H9 (cell line): ENCODE results near the gene ITGB6. TPM values are rescaled to one million over a fixed set of nuclear protein-coding genes. Genes with fewer than 3 reads are reported as not detected.

Experiments
- DNase-seq: peaks from one replicate; pipeline ENCODE4 v3.0.0-alpha.2; 2017
- H2AFZ ChIP-seq: one replicate; pipeline ENCODE4 v1.6.1; 2013; ENCODE audit warnings: mild to moderate bottlenecking, low read length, control low read depth, moderate library complexity
- H2AK5ac ChIP-seq: 2 replicates; pipeline ENCODE4 v1.6.1; 2013; ENCODE audit warnings: low read length, control low read depth, mixed read lengths; ENCODE audit not compliant: insufficient read length
- H2BK120ac ChIP-seq: one replicate; pipeline ENCODE4 v1.6.1; 2013; ENCODE audit warnings: low read depth, mild to moderate bottlenecking, low read length, control low read depth, inconsistent platforms; ENCODE audit not compliant: poor library complexity, severe bottlenecking
- H2BK12ac ChIP-seq: 2 replicates; pipeline ENCODE4 v1.6.1; 2013; ENCODE audit warnings: low read length, control low read depth, mixed read lengths, low read depth; ENCODE audit not compliant: insufficient read length
- H2BK15ac ChIP-seq: 2 replicates; pipeline ENCODE4 v1.6.1; 2013; ENCODE audit warnings: low read depth, low read length, control low read depth
- H2BK20ac ChIP-seq: one replicate; pipeline ENCODE4 v1.6.1; 2013; ENCODE audit warnings: low read depth, mild to moderate bottlenecking, low read length, control low read depth, inconsistent platforms; ENCODE audit not compliant: poor library complexity, severe bottlenecking
- H2BK5ac ChIP-seq: 2 replicates; pipeline ENCODE4 v1.6.1; 2013; ENCODE audit warnings: low read length, control low read depth, mixed read lengths; ENCODE audit not compliant: insufficient read length
- H3K14ac ChIP-seq: 2 replicates; pipeline ENCODE4 v1.6.1; 2013; ENCODE audit warnings: low read length, control low read depth; ENCODE audit not compliant: insufficient read depth
- H3K18ac ChIP-seq: 2 replicates; pipeline ENCODE4 v1.6.1; 2013; ENCODE audit warnings: low read depth, mild to moderate bottlenecking, mixed read lengths, low read length, control low read depth; ENCODE audit not compliant: insufficient read length
- H3K23ac ChIP-seq: 2 replicates; pipeline ENCODE4 v1.6.1; 2013; ENCODE audit warnings: low read length, control low read depth, mixed read lengths, low read depth; ENCODE audit not compliant: insufficient read length
- H3K23me2 ChIP-seq: 2 replicates; pipeline ENCODE4 v1.6.1; 2013; ENCODE audit warnings: low read depth, mild to moderate bottlenecking, mixed read lengths, low read length, control low read depth; ENCODE audit not compliant: insufficient read length, poor library complexity, severe bottlenecking
- H3K27ac ChIP-seq: 2 replicates; pipeline ENCODE4 v1.5.1; 2013; ENCODE audit warnings: low read length, control low read depth, mixed read lengths, low read depth; ENCODE audit not compliant: insufficient read length
- H3K27me3 ChIP-seq: 2 replicates; pipeline ENCODE4 v1.6.1; 2013; ENCODE audit warnings: low read length, control low read depth, inconsistent platforms; ENCODE audit not compliant: insufficient read depth
- H3K4ac ChIP-seq: 2 replicates; pipeline ENCODE4 v1.6.1; 2013; ENCODE audit warnings: low read depth, mild to moderate bottlenecking, control low read depth, inconsistent platforms, low read length, moderate library complexity
- H3K4me1 ChIP-seq: 2 replicates; pipeline ENCODE4 v1.6.1; 2013; ENCODE audit warnings: low read length, control low read depth, inconsistent platforms; ENCODE audit not compliant: insufficient read depth
- H3K4me2 ChIP-seq: 2 replicates; pipeline ENCODE4 v1.6.1; 2013; ENCODE audit warnings: low read length, control low read depth, mixed read lengths; ENCODE audit not compliant: insufficient read length, insufficient read depth
- H3K56ac ChIP-seq: 2 replicates; pipeline ENCODE4 v1.6.1; 2013; ENCODE audit warnings: low read depth, mild to moderate bottlenecking, mixed read lengths, low read length, control low read depth; ENCODE audit not compliant: insufficient read length
- H3K79me1 ChIP-seq: 2 replicates; pipeline ENCODE4 v1.6.1; 2013; ENCODE audit warnings: low read depth, mild to moderate bottlenecking, moderate library complexity, low read length, control low read depth, inconsistent platforms; ENCODE audit not compliant: insufficient read depth, poor library complexity, severe bottlenecking
- H3K79me2 ChIP-seq: 2 replicates; pipeline ENCODE4 v1.6.1; 2013; ENCODE audit warnings: low read length, control low read depth, inconsistent platforms; ENCODE audit not compliant: insufficient read depth
- H3K9ac ChIP-seq: 2 replicates; pipeline ENCODE4 v1.6.1; 2013; ENCODE audit warnings: low read length, control low read depth, mixed read lengths; ENCODE audit not compliant: insufficient read length; ENCODE audit errors: extremely low read depth
- H3K9me3 ChIP-seq: one replicate; pipeline ENCODE4 v1.6.1; 2013; ENCODE audit warnings: low read depth, low read length, inconsistent platforms; ENCODE audit not compliant: control insufficient read depth
- H3T11ph ChIP-seq: one replicate; pipeline ENCODE4 v1.6.1; 2013; ENCODE audit warnings: mild to moderate bottlenecking, low read length, control low read depth, inconsistent platforms
- H4K20me1 ChIP-seq: one replicate; pipeline ENCODE4 v1.6.1; 2013; ENCODE audit not compliant: control insufficient read depth, insufficient read length, insufficient read depth
- H4K5ac ChIP-seq: 2 replicates; pipeline ENCODE4 v1.6.1; 2013; ENCODE audit warnings: low read depth, mild to moderate bottlenecking, mixed read lengths, low read length, control low read depth; ENCODE audit not compliant: insufficient read length
- H4K8ac ChIP-seq: replicated peaks from 2 replicates; pipeline ENCODE4 v1.6.1; 2013; ENCODE audit warnings: low read length, control low read depth, mixed read lengths, low read depth; ENCODE audit not compliant: insufficient read length
- H4K91ac ChIP-seq: 2 replicates; pipeline ENCODE4 v1.6.1; 2013; ENCODE audit warnings: low read depth, mild to moderate bottlenecking, moderate library complexity, mixed read lengths, low read length, control low read depth; ENCODE audit not compliant: insufficient read length
- H3K27ac Mint-ChIP-seq, 3 experiments: 2 replicates in 2 of 3; 3 replicates in 1 of 3; pipeline ENCODE4 v1.8.0; 2020 to 2021; ENCODE audit warnings: mixed read lengths in 3 of 3, mild to moderate bottlenecking in 1 of 3, moderate library complexity in 1 of 3
- H3K27me3 Mint-ChIP-seq: 2 replicates; pipeline ENCODE4 v1.8.0; 2021; ENCODE audit warnings: low read depth, mild to moderate bottlenecking, moderate library complexity, mixed read lengths
- H3K36me3 Mint-ChIP-seq, 3 experiments: 2 replicates in 2 of 3; 3 replicates in 1 of 3; pipeline ENCODE4 v1.8.0; 2020 to 2021; ENCODE audit warnings: low read depth in 3 of 3, mixed read lengths in 3 of 3; ENCODE audit not compliant: insufficient read depth in 1 of 3
- H3K4me1 Mint-ChIP-seq, 2 experiments: 2 replicates each; pipeline ENCODE4 v1.8.0; 2020; ENCODE audit warnings: mixed read lengths in 2 of 2
- H3K4me3 Mint-ChIP-seq, 2 experiments: 2 replicates in 1 of 2; 3 replicates in 1 of 2; pipeline ENCODE4 v1.8.0; 2020 to 2021; ENCODE audit warnings: mild to moderate bottlenecking in 2 of 2, mixed read lengths in 2 of 2, moderate library complexity in 1 of 2
- H3K9me3 Mint-ChIP-seq, 2 experiments: 2 replicates in 1 of 2; 3 replicates in 1 of 2; pipeline ENCODE4 v1.8.0; 2020; ENCODE audit warnings: mild to moderate bottlenecking in 2 of 2, mixed read lengths in 2 of 2, moderate library complexity in 1 of 2
- WGBS: extraction: QIAGEN DNeasy Blood & Tissue Kit; methylation state at CpG from one replicate; pipeline ENCODE4 v1.1.7; 2013; ENCODE audit warnings: missing lambda C conversion rate, low lambda C conversion rate, mixed read lengths; ENCODE audit not compliant: insufficient read length; ENCODE audit errors: extremely low coverage; 5-methylcytosine and 5-hydroxymethylcytosine counted together
- total RNA-seq: library from RNA; stranded (reverse); gene quantifications from 2 replicates; pipeline ENCODE4 v1.2.1, GENCODE V29; 2021
- TF ChIP-seq, protein P1 (sequence below): fragments of 200-600 bp; sonication (generic); conservative IDR thresholded peaks from 3 replicates; pipeline ENCODE4 v1.8.0; 2021; ENCODE audit warnings: antibody characterized with exemption, mild to moderate bottlenecking

The ITGB6 gene
- total RNA-seq, 1 experiment from 2014 or later, result not detected

DNA sequence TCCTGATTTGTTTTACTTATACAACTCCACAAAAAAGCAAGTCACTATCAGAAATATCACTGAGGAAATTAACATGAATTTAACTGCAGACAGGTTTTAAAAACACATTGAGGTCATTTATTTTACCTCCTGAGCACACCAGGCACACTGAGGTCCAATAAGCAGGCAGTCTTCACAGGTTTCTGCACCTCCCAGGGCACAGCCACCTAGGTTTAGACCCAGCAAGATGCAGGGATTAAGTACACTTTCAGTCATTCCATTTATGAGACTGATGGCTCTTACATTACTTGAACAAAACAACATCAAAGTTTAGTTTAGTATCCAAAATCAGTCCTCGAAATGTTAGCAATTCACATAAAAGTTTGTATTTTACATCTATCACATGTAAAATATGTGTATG lies 1.0 kb downstream of the ITGB6 start:
- no peaks in the 10 kb centered on the region for H3K27me3 ChIP-seq
- no peaks in the 10 kb centered on the region for H3K23me2 ChIP-seq
- H2AFZ ChIP-seq, result no peak overlapping the region
- H3K27me3 Mint-ChIP-seq, result 0 out of 2 replicates have a peak, but pooled peaks cover 3% of the 10 kb centered on the region
- no peaks in the 10 kb centered on the region for H4K20me1 ChIP-seq
- no peak overlapping the region for H2BK12ac ChIP-seq
- no peak overlapping the region for H4K91ac ChIP-seq
- no peak overlapping the region for H3K14ac ChIP-seq
- no peaks in the 10 kb centered on the region for H3K79me1 ChIP-seq
- H3K9me3 Mint-ChIP-seq, result no peaks in the 10 kb centered on the region
- H4K8ac ChIP-seq, result no peak overlapping the region
- no CpG with 5 or more reads among the region's 1 CpG for WGBS
- H2BK20ac ChIP-seq, result no peak overlapping the region
- H3K27ac ChIP-seq, result no peak overlapping the region
- H3K4me2 ChIP-seq, result no peak overlapping the region
- no peak overlapping the region for H3K18ac ChIP-seq
- H2BK120ac ChIP-seq, result no peak overlapping the region
- no peak overlapping the region for H3K23ac ChIP-seq
- no peak for DNase-seq
- no peak overlapping the region for H3K4ac ChIP-seq
- H3K4me3 Mint-ChIP-seq, result no peak overlapping the region
- no peak overlapping the region for H4K5ac ChIP-seq
- H3K27ac Mint-ChIP-seq, result no peak overlapping the region
- no peak overlapping the region for H3K56ac ChIP-seq
- H2BK5ac ChIP-seq, result no peak overlapping the region
- no peak overlapping the region for H2BK15ac ChIP-seq
- H2AK5ac ChIP-seq, result no peak overlapping the region
- H3K79me2 ChIP-seq, result no peaks in the 10 kb centered on the region
- H3T11ph ChIP-seq, result no peak overlapping the region
- H3K4me1 ChIP-seq, result no peaks in the 10 kb centered on the region
- H3K9ac ChIP-seq, result no peak overlapping the region
- TF ChIP-seq, protein P1, sequence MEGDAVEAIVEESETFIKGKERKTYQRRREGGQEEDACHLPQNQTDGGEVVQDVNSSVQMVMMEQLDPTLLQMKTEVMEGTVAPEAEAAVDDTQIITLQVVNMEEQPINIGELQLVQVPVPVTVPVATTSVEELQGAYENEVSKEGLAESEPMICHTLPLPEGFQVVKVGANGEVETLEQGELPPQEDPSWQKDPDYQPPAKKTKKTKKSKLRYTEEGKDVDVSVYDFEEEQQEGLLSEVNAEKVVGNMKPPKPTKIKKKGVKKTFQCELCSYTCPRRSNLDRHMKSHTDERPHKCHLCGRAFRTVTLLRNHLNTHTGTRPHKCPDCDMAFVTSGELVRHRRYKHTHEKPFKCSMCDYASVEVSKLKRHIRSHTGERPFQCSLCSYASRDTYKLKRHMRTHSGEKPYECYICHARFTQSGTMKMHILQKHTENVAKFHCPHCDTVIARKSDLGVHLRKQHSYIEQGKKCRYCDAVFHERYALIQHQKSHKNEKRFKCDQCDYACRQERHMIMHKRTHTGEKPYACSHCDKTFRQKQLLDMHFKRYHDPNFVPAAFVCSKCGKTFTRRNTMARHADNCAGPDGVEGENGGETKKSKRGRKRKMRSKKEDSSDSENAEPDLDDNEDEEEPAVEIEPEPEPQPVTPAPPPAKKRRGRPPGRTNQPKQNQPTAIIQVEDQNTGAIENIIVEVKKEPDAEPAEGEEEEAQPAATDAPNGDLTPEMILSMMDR, result no peak
- no peaks in the 10 kb centered on the region for H3K9me3 ChIP-seq
- H3K36me3 Mint-ChIP-seq, result no peaks in the 10 kb centered on the region; a peak in 1 of 7 replicates
- H3K4me1 Mint-ChIP-seq, result no peaks in the 10 kb centered on the region
